Activated CD4-positive, alpha-beta T cell treated with anti-CD3 and anti-CD28 coated beads for 36 hours (primary cell): Measurements from ENCODE around the gene ALDOC. TPM values are rescaled to one million over a fixed set of nuclear protein-coding genes. Genes with fewer than 3 reads are reported as not detected.
A peak's percentile ranks its signal among the peaks of the same experiment; 100 is the strongest.
"Not testable (repeated sequence)": the region's sequence is repeated elsewhere in the genome, so short reads cannot be mapped to it uniquely, and the experiment has no call there.

Source experiments
- ATAC-seq: fragments of 200-7000 bp; cut with Tn5 transposase; one replicate; pipeline ENCODE4 v1.10.0; 2021; ENCODE audit warnings: mild to moderate bottlenecking, moderate library complexity
- CTCF ChIA-PET: fragments of 350-600 bp; sonication (Branson Sonifier 250); formaldehyde crosslinking; loops from one replicate; lab custom pipeline; 2021; ENCODE audit warnings: antibody characterized with exemption; lab: Charles Lee
- POLR2A ChIA-PET: fragments of 350-600 bp; sonication (Branson Sonifier 250); formaldehyde crosslinking; loops from one replicate; lab custom pipeline; 2021; ENCODE audit warnings: antibody characterized with exemption, inconsistent platforms; lab: Charles Lee
- DNase-seq: peaks from one replicate; pipeline ENCODE4 v3.0.0-alpha.2; 2020
- H3K27ac Mint-ChIP-seq: one replicate; pipeline ENCODE4 v1.8.0; 2021; ENCODE audit warnings: mixed read lengths
- H3K27me3 Mint-ChIP-seq: one replicate; pipeline ENCODE4 v1.8.0; 2021; ENCODE audit warnings: mixed read lengths
- H3K36me3 Mint-ChIP-seq: one replicate; pipeline ENCODE4 v1.8.0; 2021; ENCODE audit warnings: low read depth, mixed read lengths
- H3K4me1 Mint-ChIP-seq: one replicate; pipeline ENCODE4 v1.8.0; 2021; ENCODE audit warnings: mixed read lengths
- H3K4me3 Mint-ChIP-seq: one replicate; pipeline ENCODE4 v1.8.0; 2021; ENCODE audit warnings: mild to moderate bottlenecking, moderate library complexity, mixed read lengths
- H3K9me3 Mint-ChIP-seq: one replicate; pipeline ENCODE4 v1.8.0; 2021; ENCODE audit warnings: low read depth, mixed read lengths
- intact Hi-C, 2 experiments: fragments of 100-400 bp; cut with DNase I in 1 of 2; cut with micrococcal nuclease in 1 of 2; formaldehyde crosslinking; loops; one replicate each; pipeline versions ENCODE4 v1.14.2 to v1.15.1; 2022 to 2024; cut with DNase I, micrococcal nuclease
- total RNA-seq, 2 experiments: library from RNA; stranded (reverse); gene quantifications; one replicate each; pipeline ENCODE4 v1.2.3, GENCODE V29; 2021

ALDOC gene
- total RNA-seq, 2 experiments from 2014 or later, result 131 to 133 TPM

GRCh38 chr17:28585851-28586250 lies 9.2 kb upstream of the ALDOC start:
- intact Hi-C loops, result no loop called here
- CTCF ChIA-PET, result interaction anchor here (0.6 kb wide), 1 partner anchor 103 kb away, joined by 3 read pairs; no protein-coding TSS in a partner anchor
- H3K27ac Mint-ChIP-seq, result no peak overlapping the region

GRCh38 chr17:28584434-28584833 lies 7.7 kb upstream of the ALDOC start:
- Mint-ChIP-seq H3K4me1 (peaks cover 14% of the 10 kb centered on the region), H3K27ac (no peak overlapping the region), H3K4me3 (no peak overlapping the region), H3K27me3 (no peaks in the 10 kb centered on the region), H3K9me3 (no peaks in the 10 kb centered on the region), H3K36me3 (peaks cover 38% of the 10 kb centered on the region)
- DNase-seq (no peak), ATAC-seq (no peak)
- ChIA-PET CTCF (interaction anchor here (0.5 to 1.1 kb wide), 3 partner anchors 28 to 44 kb away, joined by 3 read pairs; no protein-coding TSS in a partner anchor), POLR2A (no interaction called here)
- intact Hi-C loops, result no loop called here

More at GRCh38 chr17:28585851-28586250, 9.2 kb upstream of the ALDOC start:
- no peak overlapping the region for H3K4me3 Mint-ChIP-seq
- peaks cover 35% of the 10 kb centered on the region for H3K36me3 Mint-ChIP-seq
- POLR2A ChIA-PET, result no interaction called here
- no peaks in the 10 kb centered on the region for H3K27me3 Mint-ChIP-seq
- H3K4me1 Mint-ChIP-seq, result no peaks in the 10 kb centered on the region
- no peak for ATAC-seq
- DNase-seq, result no peak
- H3K9me3 Mint-ChIP-seq, result no peaks in the 10 kb centered on the region

- H3K36me3 Mint-ChIP-seq, result peaks cover 45% of the 10 kb centered on the region
- POLR2A ChIA-PET, result no interaction called here
- no peaks in the 10 kb centered on the region for H3K27me3 Mint-ChIP-seq
- intact Hi-C loops, result no loop called here
- CTCF ChIA-PET, result interaction anchor here (0.6 to 1.7 kb wide), 2 partner anchors 17 to 35 kb away, joined by 3 read pairs; no protein-coding TSS in a partner anchor
- ATAC-seq, result no peak
- H3K4me3 Mint-ChIP-seq, result no peak overlapping the region
- no peak overlapping the region for H3K27ac Mint-ChIP-seq
- H3K9me3 Mint-ChIP-seq, result no peaks in the 10 kb centered on the region
- no peak for DNase-seq
- peaks cover 21% of the 10 kb centered on the region for H3K4me1 Mint-ChIP-seq
These were observed 5.8 kb upstream of the ALDOC start for GRCh38 chr17:28582513-28582912.

GRCh38 chr17:28580959-28581358 lies 4.3 kb upstream of the ALDOC start:
- Mint-ChIP-seq H3K9me3 (no peaks in the 10 kb centered on the region), H3K27ac (no peak overlapping the region), H3K27me3 (no peaks in the 10 kb centered on the region), H3K36me3 (peaks cover 49% of the 10 kb centered on the region), H3K4me3 (no peak overlapping the region), H3K4me1 (peaks cover 30% of the 10 kb centered on the region)
- ChIA-PET CTCF (interaction anchor here (1.4 to 1.8 kb wide), 3 partner anchors 14 to 63 kb away, joined by 3 read pairs; no protein-coding TSS in a partner anchor), POLR2A (no interaction called here)
- DNase-seq, result no peak
- intact Hi-C loops, result no loop called here
- ATAC-seq, result no peak

- H3K27ac Mint-ChIP-seq, result peak overlapping the region; percentile 71
- no peaks in the 10 kb centered on the region for H3K9me3 Mint-ChIP-seq
- H3K4me3 Mint-ChIP-seq, result peak overlapping the region; percentile 0
- POLR2A ChIA-PET, result interaction anchor here (1.4 to 3.4 kb wide), 2 partner anchors 15 to 20 kb away, joined by 3 to 14 read pairs; no protein-coding TSS in a partner anchor
- ATAC-seq, result peak; percentile 47
- intact Hi-C loops, result loop anchor here (1.0 to 5.0 kb wide), 2 partner anchors 66 to 83 kb away; partner anchors contain the start of genes BLTP2 (in 1 of the 2), SDF2 (in 1 of the 2) and SUPT6H (in 1 of the 2)
- H3K36me3 Mint-ChIP-seq, result peaks cover 46% of the 10 kb centered on the region
- CTCF ChIA-PET, result interaction anchor here (1.1 to 1.8 kb wide), 2 partner anchors 10 to 65 kb away, joined by 3 read pairs; no protein-coding TSS in a partner anchor
- peak; percentile 65 for DNase-seq
- H3K4me1 Mint-ChIP-seq, result peaks cover 32% of the 10 kb centered on the region
- no peaks in the 10 kb centered on the region for H3K27me3 Mint-ChIP-seq
These were observed 2.8 kb upstream of the ALDOC start for GRCh38 chr17:28579526-28579925.

- Mint-ChIP-seq H3K4me3 (no peak overlapping the region), H3K36me3 (peaks cover 55% of the 10 kb centered on the region), H3K27me3 (no peaks in the 10 kb centered on the region), H3K4me1 (peaks cover 32% of the 10 kb centered on the region), H3K9me3 (no peaks in the 10 kb centered on the region), H3K27ac (peak overlapping the region; percentile 71)
- DNase-seq (no peak), ATAC-seq (no peak)
- CTCF ChIA-PET, result interaction anchor here (0.8 to 1.6 kb wide), 4 partner anchors 11 to 32 kb away, joined by 3 to 6 read pairs (median 4); no protein-coding TSS in a partner anchor
- POLR2A ChIA-PET, result interaction anchor here (1.1 to 3.4 kb wide), 3 partner anchors 13 to 21 kb away, joined by 3 to 14 read pairs (median 3); no protein-coding TSS in a partner anchor
- intact Hi-C loops, result loop anchor here (1.0 to 5.0 kb wide), 2 partner anchors 67 to 84 kb away; partner anchors contain the start of genes BLTP2 (in 1 of the 2), SDF2 (in 1 of the 2) and SUPT6H (in 1 of the 2)
These were observed 1.8 kb upstream of the ALDOC start for GRCh38 chr17:28578246-28579195.

GRCh38 chr17:28577466-28577824 lies 750 bp upstream of the ALDOC start:
- Mint-ChIP-seq H3K36me3 (peaks cover 61% of the 10 kb centered on the region), H3K9me3 (no peaks in the 10 kb centered on the region), H3K27me3 (no peaks in the 10 kb centered on the region), H3K27ac (no peak overlapping the region), H3K4me3 (no peak overlapping the region), H3K4me1 (peaks cover 38% of the 10 kb centered on the region)
- ATAC-seq (no peak), DNase-seq (no peak)
- intact Hi-C loops, result loop anchor here (1.0 to 5.0 kb wide), 2 partner anchors 22 to 85 kb away; partner anchors contain the start of genes SDF2 (in 1 of the 2), SPAG5 (in 1 of the 2) and SUPT6H (in 1 of the 2)
- ChIA-PET CTCF (interaction anchor here (0.9 to 2.6 kb wide), 7 partner anchors 10 to 242 kb away, joined by 3 to 15 read pairs (median 4); partner anchors contain the start of genes IFT20, RPL23A and TNFAIP1), POLR2A (interaction anchor here (0.6 to 3.4 kb wide), 3 partner anchors 20 to 58 kb away, joined by 3 to 14 read pairs (median 3); no protein-coding TSS in a partner anchor)

GRCh38 chr17:28576016-28576415 lies 679 bp downstream of the ALDOC start:
- not testable (repeated sequence) for H3K9me3 Mint-ChIP-seq, ATAC-seq, DNase-seq, H3K27me3 Mint-ChIP-seq
- CTCF ChIA-PET, result interaction anchor here (0.6 to 3.2 kb wide), 6 partner anchors 22 to 963 kb away, joined by 3 to 15 read pairs (median 4); no protein-coding TSS in a partner anchor
- intact Hi-C loops, result loop anchor here (1.0 to 5.0 kb wide), 3 partner anchors 23 to 86 kb away; partner anchors contain the start of genes SDF2 (in 1 of the 2), SPAG5 (in 1 of the 2), SUPT6H (in 1 of the 2) and UNC119 (in 1 of the 2)
- Mint-ChIP-seq H3K27ac (peak overlapping the region; percentile 82), H3K4me3 (peak overlapping the region; percentile 87), H3K4me1 (peaks cover 47% of the 10 kb centered on the region), H3K36me3 (peaks cover 61% of the 10 kb centered on the region)
- POLR2A ChIA-PET, result interaction anchor here (0.5 to 3.4 kb wide), 4 partner anchors 23 to 71 kb away, joined by 3 to 14 read pairs (median 3); no protein-coding TSS in a partner anchor

- H3K9me3 Mint-ChIP-seq, result no peaks in the 10 kb centered on the region
- CTCF ChIA-PET, result interaction anchor here (0.6 to 3.2 kb wide), 6 partner anchors 22 to 964 kb away, joined by 3 to 15 read pairs (median 4); no protein-coding TSS in a partner anchor
- DNase-seq (peak; percentile 19), ATAC-seq (no peak)
- POLR2A ChIA-PET, result interaction anchor here (0.6 to 1.1 kb wide), 2 partner anchors 25 to 151 kb away, joined by 3 read pairs; no protein-coding TSS in a partner anchor
- H3K27ac Mint-ChIP-seq, result no peak overlapping the region
- no peaks in the 10 kb centered on the region for H3K27me3 Mint-ChIP-seq
- H3K4me3 Mint-ChIP-seq, result no peak overlapping the region
- intact Hi-C loops, result loop anchor here in 1 of 2 experiments (5.0 kb wide), 1 partner anchor 87 kb away; the partner anchor contains the start of genes SDF2 and SUPT6H
- H3K4me1 Mint-ChIP-seq, result peaks cover 43% of the 10 kb centered on the region
- H3K36me3 Mint-ChIP-seq, result peaks cover 55% of the 10 kb centered on the region
These were observed 1.4 kb downstream of the ALDOC start for GRCh38 chr17:28575126-28575795.

- no peak for ATAC-seq
- Mint-ChIP-seq H3K4me3 (no peak overlapping the region), H3K4me1 (peaks cover 43% of the 10 kb centered on the region), H3K27me3 (no peaks in the 10 kb centered on the region), H3K36me3 (peaks cover 56% of the 10 kb centered on the region), H3K27ac (no peak overlapping the region), H3K9me3 (no peaks in the 10 kb centered on the region)
- intact Hi-C loops, result no loop called here
- peak; percentile 44 for DNase-seq
- ChIA-PET CTCF (interaction anchor here (0.8 to 3.2 kb wide), 2 partner anchors 21 to 27 kb away, joined by 3 to 9 read pairs; no protein-coding TSS in a partner anchor), POLR2A (no interaction called here)
These were observed 2.2 kb downstream of the ALDOC start for GRCh38 chr17:28574526-28574925.
